Adrenal gland (tissue), 5 donors: ENCODE data around the gene GRIFIN.

Source experiments
- CTCF ChIP-seq, 6 experiments: fragments of 450-650 bp in 4 of 6; fragments of 200-600 bp in 2 of 6; sonication (generic) in 1 of 6; IDR thresholded peaks; 1 replicate in 5 of 6; 2 replicates in 1 of 6; pipeline versions ENCODE4 v1.5.1 to v1.8.0; 2016 to 2021; ENCODE audit warnings: antibody characterized with exemption in 6 of 6, mild to moderate bottlenecking in 2 of 6, moderate library complexity in 1 of 6
- POLR2A ChIP-seq, 2 donors: fragments of 450-650 bp; IDR thresholded peaks; one replicate each; pipeline ENCODE4 v1.6.1; 2017; ENCODE audit warnings: antibody characterized with exemption in 2 of 2, mild to moderate bottlenecking in 2 of 2, moderate library complexity in 1 of 2
- donor health status: DM: no; HTN: no; CAD: no.

GRCh38 chr7:2521952-2522591, 45.9 kb upstream of the GRIFIN start:
- no peak for TF ChIP-seq CTCF (IDR thresholded peaks at IDR 0.05)
- TF ChIP-seq POLR2A (IDR thresholded peaks at IDR 0.05): no peak
